Gastrocnemius medialis (tissue), 4 donors: Measurements from ENCODE around the gene SCN7A.

ENCODE experiments used
- CTCF ChIP-seq, 5 experiments: fragments of 450-650 bp in 3 of 5; fragments of 200-600 bp in 2 of 5; sonication (generic) in 2 of 5; IDR thresholded peaks in 4 of 5; conservative IDR thresholded peaks in 1 of 5; 1 replicate in 4 of 5; 2 replicates in 1 of 5; pipeline ENCODE4 v1.5.1; 2016 to 2019; ENCODE audit warnings: antibody characterized with exemption in 5 of 5, mild to moderate bottlenecking in 3 of 5, moderate library complexity in 3 of 5
- POLR2A ChIP-seq, 2 donors: fragments of 450-650 bp; IDR thresholded peaks; one replicate each; pipeline ENCODE4 v1.6.1; 2017; ENCODE audit warnings: antibody characterized with exemption in 2 of 2, mild to moderate bottlenecking in 2 of 2, moderate library complexity in 2 of 2

- TF ChIP-seq CTCF (IDR thresholded peaks at IDR 0.05 in 4 of 5, conservative IDR thresholded peaks at IDR 0.05 in 1 of 5) (no peak), POLR2A (IDR thresholded peaks at IDR 0.05) (no peak)
Observed at GRCh38 chr2:166373105-166373504, 120.9 kb downstream of the SCN7A start.
